HG02588 (cell line): Measurements from ENCODE around the gene PTPRM.

Experiments
- ATAC-seq: cut with Tn5 transposase; IDR thresholded peaks from one replicate; pipeline ENCODE4 v1.9.1; 2021; ENCODE audit warnings: mild to moderate bottlenecking, moderate library complexity; ENCODE audit not compliant: unreplicated experiment

PTPRM gene

DNA sequence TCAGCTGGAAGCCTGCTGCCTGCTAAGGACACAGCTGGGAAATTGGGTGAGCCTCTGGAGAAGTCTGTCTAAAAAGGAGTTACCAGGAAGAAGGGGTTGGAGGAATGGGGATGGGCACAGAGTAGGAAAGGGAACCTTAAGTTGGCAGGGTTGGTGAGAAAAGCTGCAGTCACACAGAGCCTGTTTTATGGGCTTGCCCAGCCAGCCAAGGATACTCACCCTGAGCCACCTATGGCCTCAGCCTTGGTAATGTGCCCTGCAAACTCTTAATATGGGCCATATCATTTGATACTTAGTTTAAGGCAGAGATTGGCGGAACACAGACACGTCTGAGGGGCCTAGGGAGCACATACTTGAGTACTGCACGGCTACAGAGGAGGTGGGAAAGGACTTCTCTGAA lies 623.9 kb downstream of the PTPRM start:
- no peak for ATAC-seq

DNA sequence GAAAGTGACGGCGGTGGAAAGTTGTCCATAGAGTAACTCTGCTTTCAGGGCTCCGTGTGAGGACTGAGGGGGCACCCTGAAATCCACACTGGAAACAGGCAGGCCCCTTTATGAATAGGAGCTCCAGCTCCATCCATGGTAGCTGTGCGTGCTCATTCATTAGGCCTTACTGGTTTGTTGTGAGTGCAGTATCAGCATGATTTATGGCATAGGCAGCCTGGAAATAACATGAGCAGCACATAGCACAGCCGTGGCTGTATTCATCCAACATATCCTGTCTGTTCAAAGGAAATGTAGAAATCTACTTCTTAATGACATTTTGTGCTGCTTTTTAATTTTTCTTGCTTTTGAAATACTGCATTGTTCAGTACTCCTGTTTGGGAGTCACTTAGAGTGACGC lies 627.3 kb downstream of the PTPRM start:
- ATAC-seq: no peak

DNA sequence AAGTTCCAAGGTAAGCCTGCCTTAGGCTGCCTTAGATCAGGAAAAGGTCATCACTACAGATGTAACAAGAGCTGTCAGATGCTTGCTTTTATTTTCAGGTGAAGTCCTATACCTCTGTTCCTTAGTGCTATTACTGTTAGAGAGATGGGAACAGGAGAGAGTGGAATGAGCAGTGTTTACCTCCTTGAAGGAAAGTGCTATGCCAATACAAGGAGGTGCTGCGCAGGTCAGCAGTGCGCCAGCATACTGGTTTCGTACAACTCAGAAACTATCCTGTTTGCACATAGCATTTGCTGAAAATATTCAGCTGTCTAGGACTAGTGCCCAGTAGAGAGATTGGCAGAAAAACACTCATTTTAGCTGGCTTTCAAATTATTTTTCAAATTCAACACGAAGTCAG lies 629.1 kb downstream of the PTPRM start:
- ATAC-seq: no peak

DNA sequence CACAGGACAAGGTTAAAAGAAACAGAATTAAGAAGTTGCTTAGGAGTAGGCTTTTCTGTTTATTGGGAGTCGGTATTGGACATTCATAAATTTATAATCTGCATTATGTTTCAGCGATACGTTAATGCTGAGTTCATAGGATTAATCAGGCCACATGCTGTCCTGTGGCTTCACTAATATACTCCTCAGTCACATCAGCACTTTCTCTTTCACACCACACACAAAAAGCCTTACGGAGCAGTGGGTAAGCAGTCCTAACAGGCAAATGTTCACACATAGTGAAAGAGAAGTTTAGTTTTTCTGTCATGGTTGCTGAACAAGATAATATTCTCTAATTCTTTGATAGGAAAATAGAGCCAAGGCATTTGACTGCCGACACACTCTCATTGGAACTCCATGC lies 630.4 kb downstream of the PTPRM start:
- no peak for ATAC-seq

DNA sequence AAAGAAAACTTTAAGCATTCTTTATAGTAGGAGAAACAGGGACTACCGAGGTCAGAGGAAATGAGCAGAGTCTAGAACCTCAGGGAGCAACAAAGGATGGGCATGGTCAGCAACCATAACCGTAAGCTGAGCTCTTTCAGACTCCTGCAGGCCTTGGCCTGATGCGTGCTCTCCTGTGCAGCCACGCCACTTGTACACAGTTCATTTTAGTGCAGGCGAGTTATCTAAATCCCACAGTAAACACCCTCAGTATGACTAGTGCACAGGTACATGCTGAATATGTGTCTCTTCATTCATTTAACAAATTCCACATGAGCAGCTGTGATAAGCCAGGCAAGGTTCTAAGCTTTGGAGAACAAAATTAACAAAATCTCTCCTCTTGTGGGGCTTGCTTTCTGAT lies 640.9 kb downstream of the PTPRM start:
- ATAC-seq: no peak

DNA sequence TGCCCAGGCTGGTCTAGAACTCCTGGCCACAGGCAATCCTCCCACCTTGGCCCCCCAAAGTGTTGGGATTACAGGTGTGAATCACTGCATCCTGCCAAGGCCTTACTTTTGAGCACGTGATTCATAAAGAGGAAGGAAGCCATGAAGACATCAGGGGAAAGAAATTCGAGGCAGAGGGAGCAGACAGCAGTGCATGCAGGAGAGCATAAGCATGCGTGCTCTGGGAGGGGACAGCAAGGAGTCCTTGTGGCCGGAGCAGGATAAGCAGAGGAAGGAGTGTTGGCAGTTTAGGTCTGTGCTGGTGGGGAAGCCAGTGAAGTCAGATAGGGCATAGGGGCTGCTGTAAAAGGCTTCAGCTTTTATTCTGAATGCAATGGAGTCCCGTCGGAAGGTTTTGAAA lies 641.6 kb downstream of the PTPRM start:
- ATAC-seq: no peak

DNA sequence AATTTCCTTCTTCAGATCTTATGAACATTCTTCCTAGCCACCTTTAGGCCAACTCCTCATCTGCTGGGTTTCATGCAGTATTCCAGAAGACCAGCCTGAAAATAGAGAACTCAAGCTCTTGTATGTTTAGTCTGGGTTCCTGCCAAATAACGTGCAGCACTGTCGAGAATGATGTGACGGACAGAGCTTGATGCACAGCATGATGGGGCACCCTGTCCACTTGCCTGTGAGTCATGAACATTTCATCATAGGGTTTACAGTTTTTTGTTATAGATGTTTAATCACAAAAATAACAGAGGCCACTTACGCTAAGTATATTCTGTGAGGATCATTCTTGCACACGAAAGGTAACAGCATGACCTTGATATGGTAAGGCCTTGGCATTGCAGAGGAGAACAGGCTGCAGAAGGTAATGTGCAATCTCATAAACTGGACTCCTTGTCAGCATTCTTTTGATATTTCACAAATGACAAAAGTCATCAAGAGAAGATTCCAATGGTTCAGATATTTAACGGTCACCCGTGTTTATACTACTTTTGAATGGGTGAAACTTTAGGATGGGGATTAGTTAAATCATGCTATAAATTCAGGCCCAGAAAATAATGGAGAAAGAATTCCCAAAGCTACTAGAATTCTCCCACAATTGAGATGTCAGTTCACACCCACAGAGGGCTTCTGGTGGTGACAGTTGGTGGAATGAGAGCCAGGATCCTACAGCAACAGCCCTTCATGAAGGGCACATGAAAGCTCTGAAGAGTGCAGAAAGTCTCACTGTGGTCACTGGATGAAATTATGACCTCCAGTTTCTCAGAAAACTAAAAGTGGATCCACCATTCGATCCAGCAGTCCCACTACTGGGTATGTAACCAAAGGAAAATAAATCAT lies 646.0 kb downstream of the PTPRM start:
- no peak for ATAC-seq

DNA sequence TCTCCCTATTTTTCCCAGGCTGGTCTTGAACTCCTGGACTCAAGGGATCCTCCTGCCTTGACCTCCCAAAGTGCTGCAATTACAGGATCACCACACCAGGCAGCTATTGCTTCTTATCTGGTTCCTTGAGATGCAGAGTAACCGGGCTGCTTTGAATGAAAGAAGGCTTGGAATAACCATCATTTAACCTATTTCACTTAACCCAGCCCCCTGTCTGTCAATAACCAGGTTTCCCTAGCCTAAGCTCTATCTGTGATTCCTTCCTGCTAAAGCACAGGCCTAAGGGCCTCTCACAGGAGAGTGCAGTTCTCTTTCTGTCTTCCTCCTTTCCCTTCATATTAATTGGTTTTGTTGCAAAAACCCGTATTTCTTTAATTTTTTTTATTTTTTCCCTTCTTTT lies 648.6 kb downstream of the PTPRM start:
- no peak for ATAC-seq

DNA sequence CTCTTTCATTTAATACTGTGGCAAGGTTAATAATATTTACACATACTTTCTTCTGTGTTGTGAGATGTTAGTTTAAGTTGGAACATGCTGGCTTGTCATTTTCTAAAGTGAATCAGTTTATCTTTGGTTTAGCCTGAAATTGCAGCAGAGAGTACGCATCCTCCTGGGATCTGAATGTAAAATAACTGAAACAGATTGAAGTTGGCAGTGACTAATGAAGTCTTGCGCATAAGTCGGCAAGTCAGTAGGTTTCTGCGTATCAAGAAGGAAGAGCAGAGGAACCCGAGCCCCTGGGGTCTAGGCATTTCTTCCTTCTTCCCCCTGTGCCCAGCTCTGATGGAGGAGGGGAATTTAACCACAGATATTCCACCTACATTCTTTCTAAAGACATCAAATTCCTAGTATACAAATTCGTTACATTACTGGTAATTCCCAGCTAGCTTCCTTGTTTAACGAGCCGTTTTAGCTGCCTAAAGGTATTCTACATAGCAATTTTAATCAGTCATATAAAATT lies 650.0 kb downstream of the PTPRM start:
- ATAC-seq: no peak

DNA sequence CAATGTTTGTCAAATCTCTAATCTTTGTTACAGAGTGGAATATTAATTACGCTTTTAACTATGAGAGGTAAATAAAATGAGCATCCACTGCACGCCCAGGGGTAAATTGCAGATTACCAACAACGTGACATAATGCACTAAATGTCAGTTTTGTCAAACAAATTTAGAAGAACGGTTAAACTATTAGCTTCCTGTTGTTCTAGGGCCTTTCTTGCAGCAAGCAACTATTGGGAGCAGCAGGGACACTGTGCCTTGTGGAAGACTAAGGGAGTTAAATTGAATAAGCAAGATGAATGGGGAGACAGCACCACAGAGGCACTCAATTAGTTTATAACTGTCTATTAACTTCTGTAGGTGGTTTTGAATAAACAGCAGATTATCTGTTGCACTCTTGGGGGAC lies 651.1 kb downstream of the PTPRM start:
- no peak for ATAC-seq

DNA sequence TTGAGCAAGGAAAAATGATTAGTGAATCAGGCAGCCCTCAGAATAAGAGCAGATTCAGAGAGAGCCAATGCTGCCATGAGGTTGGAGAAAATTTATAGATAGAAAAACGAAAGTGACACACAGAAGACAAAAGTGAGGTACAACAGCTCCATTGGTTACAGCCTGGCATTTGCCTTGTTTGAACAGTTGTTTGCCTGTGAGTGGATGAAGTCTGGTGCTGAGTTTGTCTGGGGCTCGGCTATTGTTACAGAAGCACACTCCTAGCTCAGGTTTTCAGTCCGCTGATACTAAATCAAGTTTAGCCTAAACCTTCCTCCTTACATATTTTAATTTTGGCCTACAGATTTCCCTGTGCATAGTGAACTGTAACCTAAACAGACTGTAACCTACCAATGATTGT lies 654.3 kb downstream of the PTPRM start:
- ATAC-seq: no peak

DNA sequence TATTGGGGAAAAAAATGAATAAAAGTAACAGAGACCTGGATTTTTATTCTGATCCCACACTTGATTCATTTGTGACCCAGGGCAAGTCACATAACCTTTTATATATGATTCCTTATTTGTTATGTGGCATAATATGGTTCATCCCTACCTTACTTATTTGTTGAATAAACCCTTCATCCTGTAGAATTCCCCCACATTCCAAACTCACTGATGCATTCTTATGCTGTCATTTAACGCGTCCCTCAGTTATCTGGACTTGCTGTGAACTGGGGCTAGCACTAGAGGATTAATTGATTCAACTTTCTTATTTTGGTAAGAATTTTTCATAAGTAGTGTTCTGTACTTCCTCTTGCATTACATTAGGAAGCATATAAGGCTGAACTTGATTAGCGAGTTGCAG lies 657.5 kb downstream of the PTPRM start:
- no peak for ATAC-seq

DNA sequence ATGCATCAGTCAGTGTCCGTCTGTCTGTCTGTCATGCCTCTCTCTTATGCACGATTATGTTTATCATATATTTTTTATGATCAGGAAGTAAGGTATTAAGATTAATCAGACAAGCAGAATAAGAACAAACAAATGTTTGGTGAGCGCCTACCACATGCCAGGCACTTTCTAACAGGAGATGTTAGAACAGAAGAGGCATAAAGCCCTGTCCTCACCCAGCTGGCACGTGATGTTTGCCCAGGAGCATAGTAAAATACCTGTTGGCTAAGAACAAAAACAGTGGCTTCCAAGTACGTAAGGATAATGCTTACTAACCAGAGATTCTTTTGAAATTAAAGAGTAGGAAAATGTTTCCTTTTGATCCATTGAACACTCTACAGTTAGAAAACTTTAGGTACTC lies 661.9 kb downstream of the PTPRM start:
- no peak for ATAC-seq

DNA sequence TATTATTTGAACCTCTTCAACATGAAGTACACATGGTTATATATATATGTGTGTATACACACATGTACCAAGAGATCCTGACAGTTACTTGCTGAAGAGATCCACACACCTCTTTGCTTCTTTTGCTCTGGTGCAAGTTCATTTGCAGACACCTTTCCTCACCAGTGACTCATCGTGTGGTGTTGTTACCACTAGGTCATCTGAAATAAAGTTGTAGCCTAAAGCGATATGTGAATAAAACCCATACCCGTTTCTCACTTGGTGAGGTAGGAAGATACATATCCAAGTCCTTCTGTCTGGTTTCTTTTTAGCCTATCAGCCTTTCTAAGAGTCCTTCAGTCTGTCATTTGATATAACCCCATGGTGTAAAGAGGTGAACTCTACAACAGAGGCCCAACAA lies 662.7 kb downstream of the PTPRM start:
- no peak for ATAC-seq

DNA sequence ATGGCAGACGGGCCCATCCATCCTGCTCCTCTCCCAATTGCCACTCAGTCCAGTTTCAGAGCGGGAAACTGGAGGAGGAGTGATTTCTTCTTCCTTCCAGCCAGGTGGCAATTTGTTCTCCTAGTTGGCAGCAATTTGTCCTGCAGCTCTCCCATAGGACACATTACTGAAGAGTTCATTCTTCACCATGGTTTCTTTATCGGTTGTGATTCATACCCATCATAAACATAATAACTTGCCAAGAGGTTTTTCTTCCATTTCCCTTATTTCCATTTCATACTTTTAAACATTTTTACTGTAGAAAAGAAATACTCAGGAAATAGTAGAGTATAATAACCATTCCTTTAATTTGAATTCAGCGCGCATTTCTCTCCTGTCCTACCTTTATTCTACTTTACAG lies 664.2 kb downstream of the PTPRM start:
- no peak for ATAC-seq

DNA sequence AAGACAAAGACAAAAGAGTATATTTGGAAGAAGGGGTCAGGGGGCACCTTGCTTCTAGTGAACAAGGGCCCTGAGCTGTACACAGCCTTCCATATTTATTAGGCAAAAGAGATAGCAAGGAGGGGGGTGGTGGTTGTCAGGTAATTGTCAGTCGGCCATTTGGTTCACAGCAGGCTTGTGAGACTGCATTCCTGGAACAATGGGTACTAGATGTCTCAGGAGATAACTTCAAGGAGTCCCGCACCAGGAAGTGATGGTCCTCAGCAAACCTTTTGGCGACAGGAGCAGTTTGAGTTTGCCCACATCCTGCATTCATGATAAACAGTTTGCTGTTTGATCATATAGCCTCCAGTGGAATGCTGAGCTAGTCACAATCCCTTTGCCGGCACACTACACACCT lies 665.7 kb downstream of the PTPRM start:
- no peak for ATAC-seq

DNA sequence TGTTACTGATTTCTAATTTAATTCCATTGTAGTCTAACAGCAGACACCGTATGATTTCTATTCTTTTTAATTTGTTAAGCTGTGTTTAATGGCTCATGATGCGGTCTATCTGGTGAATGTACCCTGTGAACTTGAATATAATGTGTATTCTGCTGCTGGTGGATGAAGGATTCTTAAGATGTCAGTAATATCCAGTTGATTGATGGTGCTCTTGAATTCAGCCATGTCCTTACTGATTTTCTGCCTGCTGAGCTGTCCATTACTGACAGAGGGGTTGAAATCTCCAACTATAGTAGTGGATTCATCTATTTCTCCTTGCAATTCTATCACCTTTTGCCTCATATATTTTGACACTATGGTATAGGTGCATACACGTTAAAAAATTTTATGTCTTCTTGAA lies 668.8 kb downstream of the PTPRM start:
- ATAC-seq: no peak

DNA sequence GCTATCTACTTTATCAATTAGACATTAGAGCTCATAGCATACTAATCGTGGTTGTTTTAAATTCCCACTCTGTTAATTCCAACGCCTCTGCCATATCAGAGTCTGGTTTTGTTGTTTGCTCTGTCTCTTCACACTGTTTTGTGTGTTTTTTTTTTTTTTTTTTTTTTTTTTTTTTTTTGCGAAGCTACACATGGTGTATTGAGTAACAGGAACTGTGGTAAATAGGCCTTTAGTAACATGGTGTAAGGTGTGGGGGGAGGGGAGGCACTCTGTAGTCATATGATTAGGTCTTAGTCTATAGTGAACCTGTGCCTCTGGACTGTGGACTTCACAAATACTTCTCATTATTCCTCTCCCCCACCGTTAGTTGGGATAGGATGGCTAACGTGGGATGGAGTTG lies 671.4 kb downstream of the PTPRM start:
- no peak for ATAC-seq

DNA sequence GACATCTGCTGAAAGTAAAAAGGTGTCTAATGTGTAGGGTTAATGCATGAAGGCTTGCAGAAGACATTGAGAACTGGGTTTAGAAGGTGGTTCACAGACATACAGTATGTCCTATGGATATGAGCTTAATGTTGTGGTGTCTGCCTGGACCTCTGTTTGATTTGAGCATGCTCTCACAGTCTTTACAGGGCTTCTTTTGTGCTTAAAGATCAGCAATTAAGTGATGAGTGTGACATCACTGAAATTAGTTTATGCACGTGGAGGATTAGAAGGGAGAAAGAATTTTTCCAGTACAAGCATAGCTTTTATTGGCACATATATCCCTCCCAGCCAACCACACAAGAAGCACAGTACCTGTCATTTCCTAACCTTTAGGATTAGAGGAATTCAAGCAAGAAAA lies 674.6 kb downstream of the PTPRM start:
- ATAC-seq: no peak

DNA sequence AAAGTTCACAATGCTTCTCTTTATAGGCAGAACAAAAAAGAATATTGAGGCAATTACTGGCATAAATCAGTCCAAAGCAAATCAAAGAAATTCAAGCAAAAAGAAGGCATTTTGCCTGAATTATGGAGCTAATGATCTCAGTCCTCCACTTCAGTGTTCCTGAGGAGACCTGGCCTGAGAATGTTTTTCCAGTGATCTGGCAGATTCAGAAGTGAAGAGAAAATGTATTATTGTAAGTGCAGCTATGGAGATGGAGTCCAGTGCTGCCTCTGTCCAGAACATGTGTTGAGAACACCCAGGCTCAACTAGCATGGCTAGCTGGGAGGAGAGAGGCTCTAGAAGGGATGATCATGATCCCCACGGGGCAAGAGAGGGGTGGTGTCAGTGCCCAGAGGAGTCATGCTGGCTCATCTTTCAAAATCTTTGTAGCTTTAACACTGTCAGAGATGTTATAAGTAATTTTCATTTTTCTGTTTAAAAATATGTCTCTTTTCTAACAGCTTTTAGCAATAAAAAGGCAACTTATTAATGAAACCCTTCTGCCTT lies 675.1 kb downstream of the PTPRM start:
- no peak for ATAC-seq

DNA sequence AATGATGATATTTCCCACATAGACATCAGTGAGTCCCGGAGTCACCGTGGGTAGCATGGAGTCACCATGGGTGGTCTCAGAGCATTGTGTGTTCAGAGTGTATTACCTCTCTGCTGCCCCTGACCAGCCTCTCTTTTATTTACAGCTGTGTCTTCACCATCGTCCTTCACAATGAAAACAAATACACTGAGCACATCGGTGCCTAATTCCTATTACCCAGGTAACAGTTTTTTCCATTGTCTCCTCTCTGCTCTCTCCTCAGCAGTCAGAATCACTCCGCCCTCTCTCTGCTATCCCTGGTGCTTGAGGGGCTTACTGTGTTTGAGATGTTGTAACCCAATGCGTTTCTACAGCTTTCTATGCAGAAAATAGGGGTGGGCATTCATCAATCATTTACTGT lies 680.6 kb downstream of the PTPRM start:
- ATAC-seq: no peak

DNA sequence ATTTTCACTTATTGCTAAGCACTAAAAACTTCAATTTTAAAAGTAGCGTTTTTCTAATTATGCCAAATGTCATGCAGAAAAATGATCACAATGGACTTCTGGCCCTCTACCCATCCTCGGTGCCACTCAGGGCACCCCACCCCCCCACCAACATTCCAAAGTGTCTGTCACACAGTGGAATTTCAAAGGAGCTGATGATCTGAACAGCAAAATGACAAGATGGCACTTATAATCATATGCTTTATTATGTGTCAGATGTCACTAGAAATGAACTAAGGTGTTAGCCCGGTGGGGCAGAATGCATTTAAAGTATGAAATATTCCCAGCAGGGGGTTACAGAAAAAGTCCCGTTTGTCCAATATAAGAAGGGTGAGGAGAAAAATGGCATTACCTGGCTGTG lies 681.5 kb downstream of the PTPRM start:
- no peak for ATAC-seq

DNA sequence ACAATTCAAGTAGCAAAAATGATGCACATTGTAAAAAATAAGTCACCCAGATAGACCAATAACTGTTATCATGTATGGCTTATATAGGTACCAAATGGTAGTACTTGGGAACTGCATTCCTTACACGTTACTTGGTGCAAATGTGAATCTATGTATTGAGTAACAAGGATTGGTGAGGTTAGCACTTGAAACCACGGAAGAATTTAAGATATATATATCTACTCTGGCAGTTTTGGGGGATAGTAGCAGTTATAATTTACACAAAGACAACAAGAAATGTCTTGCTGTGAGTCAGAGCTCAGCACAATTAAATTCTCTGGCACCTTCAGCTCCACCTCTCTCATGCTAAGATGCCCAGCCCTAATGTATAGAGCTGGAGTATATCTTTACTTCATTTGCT lies 682.7 kb downstream of the PTPRM start:
- no peak for ATAC-seq
